ENCODE results near the gene SCAMP5.

Gene SCAMP5

DNA sequence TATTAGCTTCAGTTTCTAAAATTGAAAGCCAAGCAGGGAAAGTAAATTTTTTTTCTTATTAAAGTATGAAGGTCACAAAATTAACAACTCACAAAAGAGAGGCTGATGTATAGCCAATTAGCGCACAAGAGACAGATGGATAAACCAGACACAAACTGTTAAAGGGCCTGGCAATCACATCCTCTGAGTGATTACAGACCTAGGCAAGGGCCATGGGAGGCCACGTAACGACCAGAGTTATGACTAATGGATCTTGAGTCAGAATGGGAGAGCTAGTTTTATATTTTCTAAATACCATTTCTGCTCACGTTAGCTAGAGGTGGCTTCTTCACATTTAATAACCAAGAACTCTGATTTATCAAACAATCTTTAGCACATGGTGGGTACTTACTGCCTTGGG lies 17.8 kb upstream of the SCAMP5 start:
- no peak for DNase-seq

DNA sequence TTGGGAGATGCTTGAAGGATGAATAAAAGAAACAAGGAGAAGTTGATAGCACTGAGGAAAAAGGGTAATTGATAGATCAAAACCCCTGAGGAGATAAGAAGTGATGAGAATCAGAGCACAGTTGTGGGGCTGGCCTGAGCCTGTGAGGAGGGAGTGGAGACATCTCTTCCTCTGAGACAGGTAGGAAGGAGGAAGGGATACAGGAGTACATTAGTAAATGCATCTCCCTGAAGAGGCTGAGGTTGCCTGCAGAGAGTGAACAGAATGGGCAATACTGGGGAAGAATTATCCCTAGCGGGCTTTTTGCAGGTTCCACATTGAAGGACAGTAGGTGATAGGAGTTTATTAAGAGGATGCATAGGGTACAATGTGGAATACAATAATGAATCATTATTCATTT lies 17.3 kb upstream of the SCAMP5 start:
- DNase-seq, result no peak

DNA sequence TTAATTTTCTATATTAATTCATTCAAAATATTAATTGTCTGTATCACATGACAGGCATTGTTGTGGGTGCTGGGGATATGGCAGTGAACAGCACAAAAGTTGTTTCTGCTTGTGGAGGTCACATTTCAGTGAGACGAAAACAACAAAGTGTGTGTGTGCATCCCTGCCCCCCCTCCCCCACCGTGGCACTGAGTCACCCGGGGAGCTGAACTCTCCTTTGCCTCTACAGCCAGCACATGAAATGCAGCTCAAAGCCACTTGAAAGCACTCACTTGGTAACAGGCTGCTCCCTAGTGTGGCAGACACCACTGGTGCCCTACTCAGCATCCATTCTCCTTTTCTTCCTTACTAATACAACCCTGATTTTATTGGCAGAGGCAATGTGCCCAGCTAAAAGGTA lies 16.9 kb upstream of the SCAMP5 start:
- DNase-seq, result peak; percentile 66

DNA sequence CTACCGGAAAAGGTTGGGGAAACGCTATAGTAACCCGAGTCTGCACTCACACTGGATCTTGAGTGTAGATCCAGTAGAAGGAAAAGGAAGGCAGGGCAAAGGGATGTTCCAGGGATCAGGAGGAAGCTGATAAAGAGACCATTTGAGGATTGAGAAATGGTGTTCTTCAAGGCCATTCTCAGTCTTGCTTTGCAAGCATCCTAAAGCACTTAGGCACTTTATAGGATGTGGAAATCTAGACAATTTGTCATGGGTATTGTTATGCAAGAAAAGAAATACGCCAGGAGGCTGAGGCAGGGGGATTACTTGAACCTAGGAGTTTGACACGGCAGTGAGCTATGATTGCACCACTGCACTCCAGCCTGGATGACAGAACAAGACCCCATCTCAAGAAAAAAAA lies 13.2 kb upstream of the SCAMP5 start:
- DNase-seq, result no peak

DNA sequence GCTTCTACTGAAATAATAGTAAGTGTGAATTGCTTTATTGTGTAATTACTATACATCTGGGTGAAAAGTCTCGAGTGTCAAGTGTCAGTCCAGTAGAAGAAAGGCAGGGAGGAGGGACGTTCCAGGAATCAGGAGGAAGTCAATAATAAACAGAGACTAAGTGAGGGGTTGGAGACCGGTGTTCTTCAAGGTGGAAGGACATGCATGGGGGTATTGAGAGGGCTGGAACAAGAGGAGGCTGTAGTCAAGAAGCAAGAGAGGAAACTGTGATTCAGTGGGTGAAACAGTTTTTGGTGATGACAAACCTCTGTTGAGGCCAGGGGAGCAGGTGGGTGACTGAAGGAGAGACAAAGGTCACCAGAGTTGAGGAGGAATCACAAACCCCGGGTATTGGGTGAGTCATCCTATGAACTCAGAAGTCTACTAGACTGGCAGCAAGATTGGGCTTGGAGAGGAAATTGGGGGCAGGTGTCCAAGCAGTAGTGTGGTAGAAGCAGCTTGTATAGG lies 11.6 kb upstream of the SCAMP5 start:
- DNase-seq, result peak; percentile 68

DNA sequence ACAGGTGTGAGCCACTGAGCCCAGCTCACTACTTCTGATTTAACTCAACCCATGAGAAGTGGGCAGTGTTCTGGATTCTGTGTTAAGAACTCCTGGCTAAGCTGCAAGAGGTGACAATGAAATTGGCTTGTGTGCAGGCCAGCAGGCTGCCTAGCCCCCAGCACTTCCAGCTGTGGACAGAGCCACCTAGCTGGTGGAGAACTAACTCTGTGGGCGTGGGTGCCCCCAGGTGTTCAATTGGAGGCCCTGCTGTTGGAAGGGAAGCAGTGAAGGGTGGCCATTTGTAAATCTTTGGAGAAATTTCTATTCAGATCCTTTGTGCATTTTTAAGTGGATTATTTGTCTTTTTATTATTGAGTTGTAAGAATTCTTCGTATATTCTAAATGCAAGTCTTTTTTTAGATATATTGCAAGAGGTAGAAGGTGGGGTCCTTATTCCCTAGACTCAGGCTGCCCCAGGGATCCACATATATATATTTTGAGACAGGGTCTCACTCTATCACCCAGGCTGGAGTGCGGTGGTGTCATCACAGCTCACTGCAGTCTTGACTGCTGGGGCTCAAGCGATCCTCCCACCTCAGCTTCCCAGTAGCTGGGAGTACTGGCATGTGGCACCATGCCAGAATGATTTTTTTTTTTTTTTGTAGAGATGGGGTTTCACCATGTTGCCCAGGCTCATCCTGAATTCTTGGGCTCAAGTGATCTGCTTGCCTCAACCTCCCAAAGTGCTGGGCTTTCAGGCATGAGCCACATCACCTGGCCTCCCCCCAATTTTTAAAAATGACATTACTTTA lies 7.2 kb upstream of the SCAMP5 start:
- DNase-seq, result peak; percentile 58

DNA sequence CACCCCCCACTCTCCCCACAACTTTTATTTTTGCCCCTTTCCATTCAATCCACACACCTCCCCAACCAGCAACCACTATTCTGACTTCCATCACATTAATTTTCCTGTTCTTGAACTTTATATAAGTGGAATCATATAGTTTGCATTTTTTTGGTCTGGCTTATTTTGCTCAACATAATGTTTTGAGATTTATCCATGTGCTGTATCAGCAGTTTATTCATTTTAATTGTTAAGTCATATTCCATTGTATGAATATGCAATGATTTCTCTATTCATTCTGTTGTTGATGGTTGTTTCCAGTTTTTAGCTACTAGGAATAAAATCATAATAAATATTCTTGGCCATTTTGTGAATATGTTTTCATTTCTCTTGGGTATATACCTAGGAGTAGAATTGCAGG lies 5.8 kb upstream of the SCAMP5 start:
- no peak for DNase-seq

DNA sequence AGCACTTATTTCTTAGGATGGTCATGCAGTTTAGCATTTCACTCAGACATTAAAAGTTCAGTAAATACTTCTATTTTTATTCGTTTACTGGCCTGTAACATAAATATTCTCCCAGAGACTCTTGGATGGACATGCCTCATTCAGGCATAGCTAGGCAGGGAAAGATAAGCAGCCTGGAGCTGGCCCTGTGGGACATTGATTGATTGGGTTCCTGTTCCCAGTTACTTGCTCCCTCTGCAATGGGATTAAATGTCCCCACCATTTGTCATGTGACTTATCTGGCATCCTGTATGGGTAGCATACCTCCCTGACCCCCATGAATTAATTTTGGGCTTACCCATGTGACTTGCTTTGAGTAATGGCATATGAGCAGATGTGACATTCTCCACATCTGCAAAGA lies 2.7 kb upstream of the SCAMP5 start:
- DNase-seq, result no peak

DNA sequence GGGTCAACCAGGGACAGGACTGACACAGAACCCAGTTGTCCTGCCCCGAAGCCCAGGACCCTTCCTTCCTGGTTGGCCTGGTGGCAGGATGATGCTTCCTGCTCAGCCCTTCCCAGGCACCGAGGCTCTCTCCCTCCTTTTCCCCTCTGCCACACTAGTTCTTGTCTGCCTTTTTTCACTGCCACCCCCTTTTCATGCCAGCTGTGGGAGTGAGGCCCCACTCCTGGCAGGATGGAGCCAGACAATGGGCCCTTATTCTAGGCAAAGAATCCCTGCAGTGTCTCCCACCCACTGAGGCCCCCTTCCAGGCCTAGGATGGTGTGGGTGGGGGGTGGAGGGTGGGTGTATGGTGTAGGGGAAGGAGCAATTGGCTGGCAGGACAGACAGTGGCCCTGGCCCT lies 1.1 kb upstream of the SCAMP5 start:
- DNase-seq, result no peak

DNA sequence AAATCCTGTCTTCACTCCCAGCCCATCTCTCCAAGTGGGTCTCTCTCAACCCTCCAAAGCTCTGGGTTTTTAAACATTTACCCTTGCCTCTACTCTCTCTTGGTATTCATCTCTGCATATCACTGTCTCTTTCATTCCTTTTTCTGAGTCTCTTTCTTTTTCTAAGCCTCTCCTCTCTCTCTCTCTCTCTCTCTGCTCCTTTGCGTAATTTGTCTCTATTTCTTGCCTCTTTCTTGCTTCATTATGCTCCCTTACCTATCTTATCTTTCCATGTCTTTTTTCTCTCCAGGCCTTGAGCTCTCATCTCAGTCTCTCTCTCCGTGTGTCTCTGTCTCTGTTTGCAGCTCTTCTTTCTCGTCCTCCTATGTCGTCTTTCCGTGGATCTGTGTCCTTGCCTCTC lies 678 bp upstream of the SCAMP5 start:
- DNase-seq, result no peak

DNA sequence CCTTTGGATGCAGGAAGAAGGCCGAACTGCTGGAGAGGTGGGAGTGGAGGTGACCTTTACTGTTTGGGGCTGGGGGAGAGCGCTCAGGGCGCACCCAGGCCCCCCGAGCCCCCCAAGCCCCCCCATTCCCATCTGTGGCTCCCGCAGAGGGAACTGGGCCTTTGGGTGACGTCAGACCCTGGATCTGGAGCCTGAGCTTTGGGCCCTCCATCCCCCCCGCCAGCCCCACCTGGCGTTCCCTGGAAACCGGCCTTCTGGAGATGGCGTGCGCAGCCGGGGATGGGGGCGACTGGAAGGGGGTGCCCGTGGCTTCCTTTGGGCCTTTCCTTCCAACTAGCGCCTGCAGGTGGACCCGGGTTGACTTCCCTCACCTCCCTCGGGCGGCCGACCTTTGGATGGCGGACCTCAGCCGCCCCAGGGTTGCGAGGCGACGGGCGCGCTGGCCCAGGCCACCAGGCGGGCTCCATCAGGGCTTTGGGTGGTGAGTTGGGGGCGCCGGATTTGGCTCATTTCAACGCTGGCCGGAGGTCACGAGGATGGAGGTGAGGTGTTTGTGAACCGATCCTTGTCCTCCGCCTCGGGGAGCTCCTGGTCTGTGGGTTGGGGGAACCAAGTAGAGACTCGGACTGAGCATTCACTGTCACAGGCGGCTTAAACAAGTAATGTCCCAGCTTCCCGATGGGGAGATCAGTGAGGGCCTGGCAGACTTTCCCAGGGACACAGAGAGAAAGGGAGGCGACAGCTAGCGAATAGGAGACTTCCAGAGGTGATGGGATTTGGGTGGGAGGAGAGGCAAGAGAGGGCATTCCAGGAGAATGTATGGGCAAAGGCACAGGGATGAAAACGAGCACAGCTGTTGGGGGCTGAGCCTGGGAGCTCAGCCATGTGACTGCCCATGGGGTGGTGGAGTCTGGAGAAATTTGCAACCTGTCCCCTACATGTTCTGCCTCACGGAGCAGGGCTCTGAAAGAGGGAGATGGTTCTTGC lies 709 bp downstream of the SCAMP5 start:
- DNase-seq, result no peak

DNA sequence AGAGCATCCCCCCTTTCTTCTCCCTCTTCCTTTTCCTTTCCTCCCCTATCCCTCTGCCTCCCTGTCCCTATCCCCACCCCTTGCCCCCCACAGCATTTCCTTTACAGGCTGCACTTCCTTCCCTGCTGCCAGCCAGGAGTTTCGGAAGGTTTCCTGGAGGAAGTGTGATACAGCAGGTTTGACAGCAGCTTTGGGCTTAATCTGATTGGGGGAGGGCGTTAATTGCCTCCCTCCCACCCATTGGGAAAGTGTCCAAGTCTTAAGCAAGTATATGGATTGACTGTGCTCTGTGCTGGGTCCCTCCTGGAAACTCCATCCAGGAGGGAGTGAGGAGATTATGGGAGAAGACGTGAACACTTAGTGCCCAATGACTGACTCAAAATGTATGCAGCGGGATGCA lies 1.8 kb downstream of the SCAMP5 start:
- DNase-seq, result no peak

DNA sequence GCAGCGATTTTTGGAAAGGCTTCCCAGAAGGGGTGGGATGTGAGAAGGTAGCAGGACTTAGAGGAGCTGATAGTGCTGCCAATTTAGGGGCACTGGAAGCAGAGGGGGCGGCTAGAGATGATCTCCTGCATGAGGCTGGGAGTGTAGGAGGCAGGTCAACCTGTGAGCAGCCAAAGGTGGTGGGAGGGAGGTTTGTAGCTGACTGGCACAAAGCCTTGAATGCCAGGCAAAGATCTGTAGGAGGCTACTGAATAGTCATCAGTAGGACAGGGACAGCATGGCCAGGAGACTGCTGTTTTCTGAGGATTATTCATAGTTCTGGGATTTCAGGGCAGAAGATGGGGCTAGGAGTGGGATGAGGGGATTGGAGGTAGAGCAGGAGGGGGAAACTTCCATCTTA lies 2.2 kb downstream of the SCAMP5 start:
- no peak for DNase-seq

DNA sequence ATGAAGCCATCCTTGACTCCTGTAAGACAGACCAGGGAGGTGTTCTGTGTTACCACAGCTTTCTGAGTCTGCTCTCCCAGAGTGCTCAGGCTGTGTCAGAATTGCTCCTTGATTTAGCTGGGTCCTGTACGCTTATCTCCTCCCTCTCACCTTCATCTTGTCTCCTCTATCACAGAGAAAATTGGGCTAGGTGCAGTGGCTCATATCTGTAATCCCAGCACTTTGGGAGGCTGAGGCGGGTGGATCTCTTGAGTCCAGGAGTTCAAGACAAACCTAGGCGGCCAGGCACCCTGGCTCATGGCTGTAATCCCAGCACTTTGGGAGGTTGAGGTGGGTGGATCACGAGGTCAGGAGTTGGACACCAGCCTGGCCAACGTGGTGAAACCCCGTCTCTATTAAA lies 5.9 kb downstream of the SCAMP5 start:
- DNase-seq, result no peak

DNA sequence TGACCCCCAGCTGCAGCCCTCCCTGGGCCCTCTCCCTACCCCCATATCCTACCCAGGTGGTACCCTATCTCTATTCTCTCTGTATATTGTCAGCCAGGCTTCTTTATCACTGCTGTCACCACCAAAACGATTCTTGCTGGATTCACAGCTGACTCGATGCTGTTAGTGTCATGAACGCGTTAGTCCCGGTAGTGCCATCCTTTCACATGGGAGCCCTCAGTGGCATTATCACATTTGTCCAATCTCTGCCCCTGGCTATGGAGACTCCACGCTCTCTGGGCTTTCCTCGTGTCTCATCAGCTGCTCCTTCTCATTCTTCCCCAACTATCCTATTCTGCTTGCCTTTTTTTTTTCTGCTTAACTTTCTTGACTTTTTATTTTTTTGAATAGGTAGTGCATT lies 7.0 kb downstream of the SCAMP5 start:
- DNase-seq, result no peak

DNA sequence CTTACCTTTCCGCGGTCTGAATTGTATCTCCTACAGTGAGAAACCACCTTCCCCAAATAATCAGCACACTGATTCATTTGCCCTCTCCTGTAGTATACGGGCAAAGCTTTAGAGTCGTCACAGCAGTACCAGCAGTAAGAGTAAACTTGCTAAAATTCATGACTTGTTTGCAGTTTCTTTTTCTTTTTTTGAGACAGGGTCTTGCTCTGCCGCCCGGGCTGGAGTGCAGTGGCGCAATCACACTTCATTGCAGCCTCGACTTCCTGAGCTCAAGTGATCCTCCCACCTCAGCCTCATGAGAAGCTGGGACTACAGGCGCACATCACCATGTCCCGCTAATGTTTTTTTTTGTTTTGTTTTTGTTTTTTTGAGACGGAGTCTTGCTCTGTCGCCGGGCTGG lies 11.9 kb downstream of the SCAMP5 start:
- DNase-seq, result no peak

DNA sequence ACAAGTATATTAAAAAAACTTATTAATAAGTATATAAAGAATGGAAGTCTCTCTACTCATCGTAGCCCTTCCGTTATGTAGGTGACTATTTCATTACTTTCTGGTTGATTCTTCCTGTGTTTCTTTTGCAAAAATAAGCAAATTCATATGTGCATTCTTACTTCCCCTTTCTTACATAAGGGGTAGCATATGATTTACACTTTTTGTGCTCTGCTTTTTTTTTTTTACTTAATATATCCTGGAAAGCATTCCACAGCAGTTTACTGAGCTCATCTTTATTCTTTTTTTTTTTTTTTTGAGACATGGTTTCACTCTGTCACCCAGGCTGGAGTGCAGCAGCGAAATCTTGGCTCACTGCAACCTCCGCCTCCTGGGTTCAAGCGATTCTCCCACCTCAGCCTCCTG lies 12.9 kb downstream of the SCAMP5 start:
- no peak for DNase-seq

DNA sequence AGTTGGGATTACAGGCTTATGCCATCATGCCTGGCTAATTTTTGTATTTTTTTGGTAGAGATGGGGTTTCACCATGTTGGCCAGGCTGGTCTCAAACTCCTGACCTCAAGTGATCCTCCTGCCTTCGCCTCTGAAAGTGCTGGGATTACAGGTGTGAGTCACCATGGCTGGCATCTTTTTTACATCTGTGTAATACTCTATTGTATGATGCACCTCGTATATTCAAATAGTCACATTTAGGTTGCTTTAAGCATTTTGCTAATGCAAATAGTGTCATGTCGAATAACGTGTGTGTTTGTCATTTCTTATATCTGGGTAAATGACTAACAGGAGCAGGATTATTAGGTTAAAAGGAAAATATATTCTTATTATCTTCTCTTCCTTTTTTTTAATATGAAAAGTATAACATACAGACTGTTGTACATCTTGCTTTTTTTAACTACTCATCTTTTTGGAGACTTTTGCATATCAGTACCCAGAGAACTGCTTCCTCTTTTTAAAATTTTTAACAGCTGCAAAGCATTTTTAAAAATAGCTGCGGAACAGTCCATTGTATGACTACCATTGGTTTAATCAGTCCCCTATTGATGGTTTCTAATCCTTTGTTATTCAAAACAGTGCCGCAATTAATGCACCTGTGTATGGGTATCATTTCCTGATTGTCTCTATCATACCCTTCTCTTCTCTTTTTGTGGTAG lies 13.4 kb downstream of the SCAMP5 start:
- DNase-seq, result no peak

DNA sequence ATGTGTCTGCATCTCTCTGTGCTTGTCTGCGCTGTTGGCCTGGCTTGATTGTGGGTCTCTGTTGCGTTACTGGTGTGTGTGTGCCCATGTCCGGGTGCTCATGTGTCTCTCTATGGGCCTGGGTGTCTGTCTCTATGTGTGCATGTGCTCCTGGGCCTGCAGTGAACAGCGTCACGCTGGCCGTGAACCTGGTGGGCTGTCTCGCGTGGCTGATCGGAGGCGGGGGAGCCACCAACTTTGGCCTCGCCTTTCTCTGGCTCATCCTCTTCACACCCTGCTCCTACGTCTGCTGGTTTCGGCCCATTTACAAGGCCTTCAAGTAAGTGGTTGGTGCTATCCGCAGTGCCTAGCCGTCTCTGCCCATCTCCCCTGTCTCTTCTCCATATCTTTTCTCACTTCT lies 21.1 kb downstream of the SCAMP5 start:
- DNase-seq, result no peak

DNA sequence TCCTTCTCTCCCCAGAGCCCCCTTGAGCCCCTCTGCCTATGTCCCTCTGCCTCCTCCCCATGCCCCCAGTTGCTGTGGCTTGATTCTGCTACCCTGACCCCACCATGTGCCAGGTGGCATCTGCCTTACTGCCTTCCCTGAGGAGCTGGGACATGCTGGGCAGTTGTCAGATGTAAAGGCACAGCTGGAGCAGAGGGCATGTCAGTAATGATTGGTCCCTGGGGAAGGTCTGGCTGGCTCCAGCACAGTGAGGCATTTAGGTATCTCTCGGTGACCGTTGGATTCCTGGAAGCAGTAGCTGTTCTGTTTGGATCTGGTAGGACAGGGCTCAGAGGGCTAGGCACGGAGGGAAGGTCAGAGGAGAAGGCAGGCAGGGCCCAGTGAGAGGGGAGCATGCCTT lies 24.6 kb downstream of the SCAMP5 start:
- DNase-seq, result no peak

DNA sequence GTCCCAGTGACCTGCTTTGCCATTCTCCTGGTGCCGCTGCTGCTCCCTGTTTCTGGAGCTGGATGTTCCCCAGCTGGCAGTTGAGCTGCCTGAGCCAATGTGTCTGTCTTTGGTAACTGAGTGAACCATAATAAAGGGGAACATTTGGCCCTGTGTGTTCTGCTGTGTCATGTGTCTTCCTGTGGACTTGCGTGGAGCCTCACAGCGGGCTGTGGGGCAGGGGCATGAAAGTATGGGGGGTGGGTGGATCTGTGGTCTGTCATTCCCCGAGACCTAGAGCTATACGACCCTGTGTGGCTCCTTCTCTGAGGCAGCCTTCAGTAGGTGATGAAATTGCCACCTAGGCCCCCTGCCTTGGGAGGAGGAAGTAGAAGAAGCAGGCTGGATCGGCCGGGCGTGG lies 26.0 kb downstream of the SCAMP5 start:
- DNase-seq, result no peak

DNA sequence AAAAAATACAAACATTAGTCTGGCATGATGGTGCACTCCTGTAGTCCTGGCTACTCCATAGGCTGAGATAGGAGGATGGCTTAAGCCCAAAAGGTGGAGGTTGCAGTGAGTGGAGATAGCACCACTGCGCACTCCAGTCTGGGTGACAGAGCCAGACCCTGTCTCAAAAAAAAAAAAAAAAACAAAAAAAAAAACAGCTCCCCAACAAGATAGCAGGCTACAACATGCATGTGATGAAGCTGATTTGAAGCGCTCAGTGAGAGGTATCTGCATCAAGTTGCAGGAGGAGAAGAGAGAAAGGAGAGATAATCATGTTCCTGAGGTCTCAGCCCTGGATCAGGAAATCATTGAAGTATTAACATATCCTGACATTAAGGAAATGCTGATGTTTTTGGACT lies 27.4 kb downstream of the SCAMP5 start:
- DNase-seq, result no peak

DNA sequence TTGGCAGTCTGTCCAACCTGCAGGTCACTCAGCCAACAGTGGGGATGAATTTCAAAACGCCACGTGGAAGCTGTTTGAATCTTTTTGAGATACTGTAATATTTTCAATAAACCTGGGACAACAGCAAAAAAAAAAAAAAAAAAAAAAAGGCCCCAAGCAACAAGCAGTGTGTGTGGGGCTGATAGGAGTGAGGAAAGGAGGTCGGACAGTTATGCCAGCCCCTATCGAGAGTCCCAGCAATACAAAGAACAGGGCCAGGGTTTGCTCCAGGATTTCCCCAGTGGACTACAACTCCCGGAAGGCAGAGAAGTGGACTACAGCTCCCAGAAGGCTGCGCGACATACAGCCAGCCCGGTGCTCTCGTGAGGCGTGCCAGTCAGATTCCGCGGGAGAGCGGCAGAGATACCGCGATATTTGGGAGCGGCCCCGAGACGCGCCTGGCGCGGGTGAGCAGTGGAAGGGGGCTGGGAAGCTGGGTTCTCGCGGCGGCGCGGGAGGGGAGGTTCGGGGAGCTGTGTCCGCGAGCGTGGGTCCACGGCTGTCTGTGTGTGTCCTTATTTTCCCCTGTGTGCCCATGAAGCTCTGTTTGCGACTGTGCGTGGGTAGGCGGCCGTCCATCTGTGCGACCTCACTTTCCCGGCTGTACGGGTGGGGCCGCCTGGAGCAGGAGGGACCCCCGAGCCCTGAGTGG lies 28.0 kb downstream of the SCAMP5 start, which contains the start of gene PPCDC:
PPCDC (plus strand) TSS at position 410 of the 691 bp plus-strand sequence. CDS start 4,729 bp downstream, outside the sequence.
- DNase-seq, result peak; percentile 96

All from activated CD8-positive, alpha-beta memory T cell treated with anti-CD3 and anti-CD28 coated beads for 24 hours (primary cell).